Glutamatergic neuron (in vitro differentiated cells): Measurements from ENCODE around the gene ENTPD1. TPM values are rescaled to one million over a fixed set of nuclear protein-coding genes. Genes with fewer than 3 reads are reported as not detected.

Experiments used
- DNase-seq: peaks from one replicate; pipeline ENCODE4 v3.0.0; 2022
- H3K27ac Mint-ChIP-seq: one replicate; pipeline ENCODE4 v1.8.0; 2020; ENCODE audit warnings: mild to moderate bottlenecking, mixed read lengths, inconsistent platforms; ENCODE audit not compliant: unreplicated experiment
- H3K27me3 Mint-ChIP-seq: one replicate; pipeline ENCODE4 v1.8.0; 2020; ENCODE audit warnings: mild to moderate bottlenecking, moderate library complexity, mixed read lengths, inconsistent platforms; ENCODE audit not compliant: unreplicated experiment
- H3K36me3 Mint-ChIP-seq: one replicate; pipeline ENCODE4 v1.8.0; 2020; ENCODE audit warnings: mild to moderate bottlenecking, mixed read lengths, inconsistent platforms; ENCODE audit not compliant: unreplicated experiment
- H3K4me1 Mint-ChIP-seq: one replicate; pipeline ENCODE4 v1.8.0; 2020; ENCODE audit warnings: mild to moderate bottlenecking, low read depth, mixed read lengths, inconsistent platforms; ENCODE audit not compliant: unreplicated experiment
- H3K4me3 Mint-ChIP-seq: one replicate; pipeline ENCODE4 v1.8.0; 2020; ENCODE audit warnings: mild to moderate bottlenecking, mixed read lengths, inconsistent platforms; ENCODE audit not compliant: unreplicated experiment
- H3K9me3 Mint-ChIP-seq: one replicate; pipeline ENCODE4 v1.8.0; 2020; ENCODE audit warnings: mild to moderate bottlenecking, moderate library complexity, mixed read lengths, inconsistent platforms; ENCODE audit not compliant: unreplicated experiment
- long read RNA-seq: library from polyadenylated mRNA; unstranded; transcript quantifications from one replicate; pipeline ENCODE4 v2.0.0, GENCODE V29; 2020; ENCODE audit not compliant: unreplicated experiment
- total RNA-seq: library from RNA; stranded (reverse); fragmentation: NEBNext Ultra II Directional; extraction: Animal tissue kit (Norgen Biotek cat#: 25700); gene quantifications from one replicate; pipeline ENCODE4 v1.2.1, GENCODE V29; 2021; ENCODE audit not compliant: unreplicated experiment
- TF ChIP-seq, protein P1 (sequence below): fragments of 200-600 bp; sonication (generic); IDR thresholded peaks from one replicate; pipeline ENCODE4 v1.5.0; 2021; ENCODE audit not compliant: partially characterized antibody, unreplicated experiment

Gene ENTPD1, protein sequence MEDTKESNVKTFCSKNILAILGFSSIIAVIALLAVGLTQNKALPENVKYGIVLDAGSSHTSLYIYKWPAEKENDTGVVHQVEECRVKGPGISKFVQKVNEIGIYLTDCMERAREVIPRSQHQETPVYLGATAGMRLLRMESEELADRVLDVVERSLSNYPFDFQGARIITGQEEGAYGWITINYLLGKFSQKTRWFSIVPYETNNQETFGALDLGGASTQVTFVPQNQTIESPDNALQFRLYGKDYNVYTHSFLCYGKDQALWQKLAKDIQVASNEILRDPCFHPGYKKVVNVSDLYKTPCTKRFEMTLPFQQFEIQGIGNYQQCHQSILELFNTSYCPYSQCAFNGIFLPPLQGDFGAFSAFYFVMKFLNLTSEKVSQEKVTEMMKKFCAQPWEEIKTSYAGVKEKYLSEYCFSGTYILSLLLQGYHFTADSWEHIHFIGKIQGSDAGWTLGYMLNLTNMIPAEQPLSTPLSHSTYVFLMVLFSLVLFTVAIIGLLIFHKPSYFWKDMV
- not detected for total RNA-seq
- long read RNA-seq: 0 reads

DNA sequence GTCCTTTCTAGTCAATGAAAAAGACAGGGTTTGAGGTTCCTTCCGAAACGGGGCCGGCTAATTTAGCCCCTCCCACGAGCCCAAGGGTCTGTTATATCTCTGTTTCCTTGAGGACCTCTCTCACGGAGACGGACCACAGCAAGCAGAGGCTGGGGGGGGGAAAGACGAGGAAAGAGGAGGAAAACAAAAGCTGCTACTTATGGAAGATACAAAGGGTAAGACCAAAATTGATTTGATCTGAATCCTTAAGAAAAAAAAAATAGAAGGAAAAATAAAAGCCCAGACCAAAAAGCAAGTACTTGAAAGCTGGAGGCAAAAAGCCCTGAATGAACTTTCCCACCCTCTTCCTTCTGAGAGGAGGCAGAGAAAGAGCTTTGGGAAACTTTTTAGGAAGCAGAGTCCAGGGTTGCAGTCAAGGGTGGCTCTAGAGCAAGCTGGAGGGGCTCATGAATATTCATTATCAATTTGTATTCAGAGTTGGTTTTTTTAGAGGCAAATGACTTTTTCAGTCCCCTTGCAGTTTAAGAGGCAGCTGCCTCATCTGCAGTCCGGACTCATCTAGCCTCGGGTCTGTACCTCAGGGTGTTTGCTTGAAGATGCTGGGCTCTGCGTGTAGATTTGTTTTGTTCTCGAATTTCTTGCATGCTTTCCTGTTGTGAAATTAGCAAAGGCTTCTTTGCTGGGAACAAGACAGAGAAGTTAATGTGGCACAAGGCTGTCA, at the start of gene ENTPD1:
TSS of gene ENTPD1 (plus strand) at position 123 of the 721 bp plus-strand sequence. CDS start at position 200, 77 bp downstream.
- H3K27ac Mint-ChIP-seq: no peak within 1 kb of the TSS
- peaks cover 9% of the 10 kb centered on the region for H3K4me1 Mint-ChIP-seq
- TF ChIP-seq, protein P1, sequence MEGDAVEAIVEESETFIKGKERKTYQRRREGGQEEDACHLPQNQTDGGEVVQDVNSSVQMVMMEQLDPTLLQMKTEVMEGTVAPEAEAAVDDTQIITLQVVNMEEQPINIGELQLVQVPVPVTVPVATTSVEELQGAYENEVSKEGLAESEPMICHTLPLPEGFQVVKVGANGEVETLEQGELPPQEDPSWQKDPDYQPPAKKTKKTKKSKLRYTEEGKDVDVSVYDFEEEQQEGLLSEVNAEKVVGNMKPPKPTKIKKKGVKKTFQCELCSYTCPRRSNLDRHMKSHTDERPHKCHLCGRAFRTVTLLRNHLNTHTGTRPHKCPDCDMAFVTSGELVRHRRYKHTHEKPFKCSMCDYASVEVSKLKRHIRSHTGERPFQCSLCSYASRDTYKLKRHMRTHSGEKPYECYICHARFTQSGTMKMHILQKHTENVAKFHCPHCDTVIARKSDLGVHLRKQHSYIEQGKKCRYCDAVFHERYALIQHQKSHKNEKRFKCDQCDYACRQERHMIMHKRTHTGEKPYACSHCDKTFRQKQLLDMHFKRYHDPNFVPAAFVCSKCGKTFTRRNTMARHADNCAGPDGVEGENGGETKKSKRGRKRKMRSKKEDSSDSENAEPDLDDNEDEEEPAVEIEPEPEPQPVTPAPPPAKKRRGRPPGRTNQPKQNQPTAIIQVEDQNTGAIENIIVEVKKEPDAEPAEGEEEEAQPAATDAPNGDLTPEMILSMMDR: no peak
- DNase-seq: no peak
- peak within 1 kb of the TSS; percentile 79 for H3K4me3 Mint-ChIP-seq
- peaks cover 2% of the 10 kb centered on the region for H3K27me3 Mint-ChIP-seq
- peaks cover 3% of the 10 kb centered on the region for H3K9me3 Mint-ChIP-seq
- no peaks in the 10 kb centered on the region for H3K36me3 Mint-ChIP-seq

DNA sequence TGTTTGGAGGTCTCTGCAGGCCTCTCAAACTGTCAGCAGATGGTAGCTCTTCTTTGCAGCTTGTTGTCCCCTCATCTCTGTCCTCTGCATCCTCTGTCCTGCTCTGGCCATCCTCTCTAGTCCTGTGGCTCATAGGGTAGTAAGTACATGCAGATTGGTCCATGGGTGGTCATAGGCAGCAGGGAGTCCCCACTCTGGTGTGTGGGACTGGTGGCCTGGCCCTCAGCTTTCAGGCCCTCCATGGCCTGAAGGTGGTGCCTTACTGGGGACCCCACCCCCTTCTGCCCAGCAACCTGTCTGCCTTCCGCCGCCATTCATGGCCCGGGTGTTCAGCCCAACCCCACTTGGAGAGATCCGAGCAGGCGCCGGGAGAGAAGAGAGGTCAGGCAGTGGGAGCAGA, 49.4 kb upstream of the ENTPD1 start:
- Mint-ChIP-seq H3K9me3 (peaks cover 5% of the 10 kb centered on the region), H3K27ac (no peak overlapping the region), H3K4me3 (no peak overlapping the region), H3K4me1 (no peaks in the 10 kb centered on the region), H3K36me3 (no peaks in the 10 kb centered on the region), H3K27me3 (no peaks in the 10 kb centered on the region)
- TF ChIP-seq, protein P1: no peak
- DNase-seq: no peak

DNA sequence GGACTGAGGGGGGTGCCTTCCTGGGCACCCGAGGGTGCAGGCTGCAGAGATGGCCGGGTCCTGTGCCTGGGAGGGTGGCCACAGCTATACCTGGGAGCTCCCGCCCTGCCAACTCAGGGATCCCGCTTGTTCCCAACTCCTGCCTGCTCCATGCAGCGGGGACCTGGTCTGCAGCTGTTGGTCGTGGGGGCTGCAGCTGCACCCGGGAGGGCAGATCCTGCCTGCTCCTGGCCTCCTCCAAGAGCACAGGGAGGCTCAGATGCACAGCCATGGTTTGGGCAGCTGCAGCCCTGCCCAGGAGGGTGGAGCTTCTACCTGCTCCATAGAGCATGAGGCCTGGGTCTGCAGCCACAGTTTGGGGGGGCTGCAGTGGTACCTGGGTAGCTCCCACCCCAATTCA, 49.0 kb upstream of the ENTPD1 start:
- no peak for DNase-seq
- TF ChIP-seq, protein P1: no peak
- Mint-ChIP-seq H3K36me3 (no peaks in the 10 kb centered on the region), H3K4me1 (no peaks in the 10 kb centered on the region), H3K9me3 (peaks cover 5% of the 10 kb centered on the region), H3K27me3 (no peaks in the 10 kb centered on the region), H3K27ac (no peak overlapping the region), H3K4me3 (no peak overlapping the region)

DNA sequence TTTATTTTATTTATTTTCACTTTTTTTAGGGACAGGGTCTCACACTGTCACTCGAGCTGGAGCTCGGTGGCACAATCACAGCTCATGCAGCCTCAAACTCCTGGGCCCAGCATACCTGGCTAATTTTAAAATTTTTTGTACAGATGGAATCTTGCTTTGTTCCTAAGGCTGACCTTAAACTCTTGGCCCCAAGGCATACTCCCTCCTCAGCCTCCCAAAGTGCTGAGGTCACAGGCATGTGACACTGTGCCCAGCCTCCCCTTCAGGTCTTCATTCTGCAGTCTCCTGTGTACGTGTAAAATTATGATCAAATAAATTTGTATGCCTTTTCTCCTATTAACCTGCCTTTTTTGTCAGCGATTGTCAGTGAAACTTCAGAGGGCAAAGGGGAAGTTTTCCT, 44.5 kb upstream of the ENTPD1 start:
- H3K36me3 Mint-ChIP-seq: no peaks in the 10 kb centered on the region
- H3K27ac Mint-ChIP-seq: no peak overlapping the region
- TF ChIP-seq, protein P1: no peak
- H3K27me3 Mint-ChIP-seq: no peaks in the 10 kb centered on the region
- H3K4me3 Mint-ChIP-seq: no peak overlapping the region
- H3K9me3 Mint-ChIP-seq: peaks cover 3% of the 10 kb centered on the region
- DNase-seq: no peak
- H3K4me1 Mint-ChIP-seq: no peaks in the 10 kb centered on the region

DNA sequence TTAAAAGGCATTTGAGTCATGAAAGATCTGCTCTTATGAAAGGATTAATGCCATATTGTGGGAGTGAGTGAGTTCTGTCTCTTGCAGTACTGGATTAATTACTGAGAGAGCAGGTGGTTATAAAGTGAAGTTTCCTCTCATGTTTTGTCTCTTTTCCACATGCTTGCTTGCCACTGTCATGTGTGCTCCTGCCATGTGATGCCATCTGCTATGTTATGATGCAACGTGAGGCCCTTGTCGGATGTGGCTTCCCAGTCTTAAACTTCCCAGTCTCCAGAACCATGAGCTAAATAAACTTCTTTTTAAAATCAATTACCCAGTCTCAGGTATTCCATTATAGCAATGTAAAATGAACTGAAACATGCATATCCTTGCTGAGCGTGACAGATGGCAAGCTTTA, 39.5 kb upstream of the ENTPD1 start:
- DNase-seq: no peak
- H3K36me3 Mint-ChIP-seq: no peaks in the 10 kb centered on the region
- H3K27me3 Mint-ChIP-seq: peaks cover 2% of the 10 kb centered on the region
- no peaks in the 10 kb centered on the region for H3K9me3 Mint-ChIP-seq
- H3K4me3 Mint-ChIP-seq: no peak overlapping the region
- H3K4me1 Mint-ChIP-seq: no peaks in the 10 kb centered on the region
- TF ChIP-seq, protein P1: no peak
- H3K27ac Mint-ChIP-seq: no peak overlapping the region
